NCI-H146 treated with DMSO at 0.1 percent for 48 hours (cell line): ENCODE measurements around the gene CHRNA9.

Source experiments
- DNase-seq: peaks from one replicate; lab custom pipeline; 2025; ENCODE audit not compliant: unreplicated experiment; lab: John Stamatoyannopoulos, UW

Gene CHRNA9

GRCh38 chr4:40308528-40309122 is 26.5 kb upstream of the CHRNA9 start:
- no peak for DNase-seq

DNA sequence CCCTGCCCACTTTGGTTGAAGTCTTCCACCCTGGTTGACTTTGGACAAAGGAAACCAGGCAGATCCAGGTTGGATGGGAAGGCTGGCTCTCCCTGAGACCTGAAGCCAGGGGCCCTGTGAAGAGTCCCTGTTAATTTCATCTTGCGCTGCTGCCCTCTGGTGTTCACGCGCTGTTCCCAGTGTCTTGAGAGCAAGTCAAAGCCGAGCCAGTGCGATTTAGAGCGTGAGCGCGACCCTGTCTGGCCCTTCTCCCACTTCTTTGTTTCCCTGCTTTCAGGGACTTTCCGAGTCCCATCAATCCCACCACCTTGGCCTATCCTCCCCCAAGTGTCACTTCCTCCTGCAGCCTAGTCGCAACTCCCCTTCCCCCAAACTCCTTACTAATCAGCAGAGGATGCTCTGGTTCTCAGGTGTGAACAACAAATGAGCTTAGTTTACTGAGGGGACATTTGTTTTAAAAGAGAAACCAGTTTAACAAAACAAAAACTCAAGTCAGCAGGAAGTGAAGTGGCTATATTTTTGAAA is 25.8 kb upstream of the CHRNA9 start:
- DNase-seq, result no peak

DNA sequence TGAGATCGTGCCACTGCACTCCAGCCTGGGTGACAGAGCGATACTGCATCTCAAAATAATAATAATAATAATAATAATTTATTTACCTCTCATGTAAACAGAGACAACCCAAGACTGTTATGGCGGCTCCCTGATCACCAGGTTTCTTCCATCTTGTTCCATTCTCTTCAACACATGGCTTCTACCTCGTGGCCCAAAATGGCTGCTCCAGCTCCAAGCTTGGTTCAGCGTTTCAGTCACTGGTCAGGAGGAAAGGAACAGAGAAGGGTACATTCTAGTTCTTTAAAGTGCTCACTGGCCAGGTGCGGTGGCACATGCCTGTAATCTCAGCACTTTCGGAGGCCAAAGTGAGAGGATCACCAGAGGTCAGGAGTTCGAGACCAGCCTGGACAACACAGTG is 24.9 kb upstream of the CHRNA9 start:
- no peak for DNase-seq

DNA sequence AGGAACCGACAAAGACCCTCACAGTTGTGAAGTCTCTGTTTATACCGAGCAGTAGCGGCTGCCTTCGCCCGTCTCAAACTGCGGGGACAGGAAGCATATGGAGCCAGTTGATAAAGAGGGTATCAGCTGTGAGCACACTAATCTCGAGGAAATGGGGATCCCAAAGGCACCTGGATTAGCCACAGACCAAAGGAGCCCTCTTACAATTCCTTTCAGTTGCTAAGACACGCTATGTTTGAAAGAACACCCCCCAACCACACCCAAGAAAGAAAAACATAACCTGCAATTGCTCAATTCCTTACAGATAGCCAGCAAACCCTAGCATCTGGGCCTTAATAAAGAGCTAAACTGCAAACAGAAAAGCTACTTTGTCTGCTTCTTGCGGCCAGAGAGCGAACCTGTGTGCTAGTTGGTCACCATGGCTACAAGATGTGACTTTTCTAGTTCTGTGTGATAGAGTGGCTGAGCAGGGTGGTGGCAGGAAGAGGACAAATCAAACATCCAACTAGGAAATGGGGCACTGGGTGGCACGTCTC is 23.3 kb upstream of the CHRNA9 start:
- DNase-seq, result no peak

DNA sequence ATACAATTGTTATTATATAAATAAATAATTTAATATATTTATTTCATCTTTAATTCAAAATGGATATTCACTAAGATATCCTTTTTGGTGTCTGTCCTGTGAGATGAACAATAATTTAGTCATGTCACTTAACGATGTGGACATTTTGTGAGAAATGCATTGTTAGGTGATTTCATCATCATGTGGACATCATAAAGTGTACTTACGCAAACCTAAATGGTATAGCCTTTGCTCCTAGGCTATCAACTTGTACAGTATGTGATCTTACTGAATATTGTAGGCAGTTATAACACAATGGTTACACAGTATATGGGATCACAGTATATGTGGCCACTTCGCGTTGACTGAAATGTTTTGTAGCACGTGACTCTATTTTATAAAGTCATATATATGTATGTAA is 20.2 kb upstream of the CHRNA9 start:
- DNase-seq, result no peak

GRCh38 chr4:40316333-40316781 is 18.8 kb upstream of the CHRNA9 start:
- no peak for DNase-seq

DNA sequence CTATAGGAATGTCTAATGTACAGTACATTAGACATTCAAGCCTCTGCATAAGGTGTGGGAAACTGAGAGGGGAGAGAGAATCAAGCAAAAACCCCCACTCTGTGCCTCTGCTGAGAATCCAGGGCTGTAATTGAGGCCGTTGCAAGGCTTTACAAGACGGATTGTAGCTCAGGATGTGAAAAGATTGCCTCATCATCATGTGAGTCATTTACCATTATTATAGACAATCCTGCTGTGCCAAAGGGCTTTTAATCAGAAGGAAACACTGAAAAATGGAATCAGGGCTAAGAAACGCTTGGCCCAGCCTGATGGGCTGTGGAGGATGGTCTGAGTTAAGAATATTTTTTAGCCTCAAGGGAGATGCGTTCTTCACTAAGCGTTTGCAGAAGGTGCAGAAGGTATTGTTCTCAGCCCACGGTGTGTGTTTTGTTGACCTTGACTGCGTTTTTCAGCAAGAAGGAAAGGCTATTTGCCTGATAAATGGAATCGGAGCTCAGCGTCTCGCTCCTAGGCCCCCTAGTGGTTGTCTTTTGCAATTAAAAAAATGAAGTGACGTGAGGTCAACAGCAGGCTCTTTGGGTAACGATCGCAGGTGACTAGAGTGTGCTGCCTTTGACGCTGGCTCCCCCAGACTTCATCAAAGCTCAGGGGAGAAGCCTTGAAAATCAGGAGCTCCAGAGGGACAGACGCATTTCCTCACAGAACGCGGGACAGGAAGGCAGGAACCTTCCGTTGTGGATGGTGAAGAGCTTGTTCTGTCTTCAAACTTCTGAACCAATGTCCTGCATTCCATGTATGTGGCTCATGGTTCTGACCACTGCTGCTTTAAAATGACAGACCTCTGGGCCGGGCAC is 18.1 kb upstream of the CHRNA9 start:
- DNase-seq, result no peak

GRCh38 chr4:40317916-40318658 is 17.0 kb upstream of the CHRNA9 start:
- DNase-seq, result no peak

- DNase-seq, result peak; percentile 50
Observed at GRCh38 chr4:40321574-40322275, 13.4 kb upstream of the CHRNA9 start.

GRCh38 chr4:40322811-40323210 is 12.3 kb upstream of the CHRNA9 start:
- DNase-seq, result no peak

GRCh38 chr4:40323866-40324265 is 11.3 kb upstream of the CHRNA9 start:
- DNase-seq, result no peak

GRCh38 chr4:40325406-40326019 is 9.6 kb upstream of the CHRNA9 start:
- DNase-seq, result peak; percentile 41

DNA sequence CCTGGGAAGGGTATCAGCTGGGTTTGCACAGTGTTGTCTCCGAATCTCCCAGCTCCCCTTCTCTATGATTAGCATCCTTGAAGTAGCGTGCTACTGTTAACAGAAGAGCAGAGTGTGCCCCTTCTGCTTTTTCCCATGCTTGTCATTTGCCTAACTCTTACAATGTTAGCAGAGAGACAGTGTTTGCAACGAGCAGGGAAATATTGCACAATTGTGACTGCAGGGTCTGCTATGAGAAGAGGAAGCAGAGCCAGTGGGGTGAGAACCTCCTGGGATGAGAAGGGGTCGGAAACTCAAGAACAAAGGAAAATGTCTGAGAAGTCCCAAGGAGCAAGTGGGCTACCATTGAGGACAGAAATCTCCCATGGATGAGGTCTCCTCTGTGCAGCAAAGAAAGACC is 7.8 kb upstream of the CHRNA9 start:
- DNase-seq, result no peak

DNA sequence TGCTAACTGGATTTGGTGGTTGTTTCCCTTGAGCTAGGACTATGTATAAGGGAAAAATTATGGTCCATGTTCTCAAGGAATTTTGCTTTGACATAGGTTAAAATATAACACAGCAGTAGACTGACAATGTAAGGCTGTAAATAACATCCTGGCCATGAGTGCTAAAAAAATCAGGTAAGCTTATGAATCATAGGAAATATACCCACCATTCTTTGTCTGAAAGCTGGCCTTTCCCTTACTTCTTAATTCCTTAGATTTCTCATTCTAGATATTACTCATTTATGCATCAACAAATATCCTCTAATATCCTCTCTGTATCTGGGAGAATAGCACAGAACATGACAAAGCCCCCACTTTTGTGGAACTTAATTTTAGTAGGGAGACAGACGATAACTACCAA is 6.8 kb upstream of the CHRNA9 start:
- no peak for DNase-seq

DNA sequence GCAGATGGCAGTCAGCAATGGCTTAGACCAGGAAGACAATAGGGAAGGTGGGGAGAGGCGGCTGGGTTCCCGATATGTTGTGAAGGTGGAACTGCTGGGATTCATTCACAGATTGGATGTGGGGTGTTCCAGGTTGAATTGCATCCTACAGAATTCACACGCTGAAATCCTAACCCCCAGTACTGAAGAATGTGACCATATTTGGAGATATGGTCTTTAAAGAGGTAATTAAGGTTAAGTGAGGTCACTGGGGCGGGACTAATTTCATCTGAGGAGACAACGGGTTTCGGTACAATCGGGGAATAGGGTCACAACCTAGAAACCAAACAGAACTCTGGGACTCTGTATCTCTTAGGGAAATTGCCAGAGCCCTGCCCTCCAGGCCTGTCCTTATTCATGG is 5.3 kb upstream of the CHRNA9 start:
- no peak for DNase-seq

DNA sequence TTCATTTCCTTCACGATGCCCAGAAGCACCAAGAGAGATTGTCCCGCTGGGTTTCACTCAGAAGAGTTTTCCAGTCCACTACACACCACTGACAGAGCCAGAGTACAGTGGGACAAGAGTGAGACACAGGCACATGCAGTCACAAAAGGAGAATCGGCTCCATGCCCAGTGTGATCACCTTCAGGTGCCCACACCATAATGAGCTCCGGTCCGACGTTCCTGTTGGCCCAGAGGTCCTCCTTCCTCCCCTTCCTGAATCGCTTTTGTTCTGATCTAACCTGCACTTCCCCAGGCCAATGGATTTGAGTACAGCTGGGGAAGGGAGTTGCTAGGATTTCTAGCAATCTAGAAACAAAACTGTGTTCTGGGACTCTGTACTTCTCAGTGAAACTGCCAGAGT is 4.6 kb upstream of the CHRNA9 start:
- no peak for DNase-seq

- no peak for DNase-seq
Observed at GRCh38 chr4:40331101-40331745, 3.9 kb upstream of the CHRNA9 start.

DNA sequence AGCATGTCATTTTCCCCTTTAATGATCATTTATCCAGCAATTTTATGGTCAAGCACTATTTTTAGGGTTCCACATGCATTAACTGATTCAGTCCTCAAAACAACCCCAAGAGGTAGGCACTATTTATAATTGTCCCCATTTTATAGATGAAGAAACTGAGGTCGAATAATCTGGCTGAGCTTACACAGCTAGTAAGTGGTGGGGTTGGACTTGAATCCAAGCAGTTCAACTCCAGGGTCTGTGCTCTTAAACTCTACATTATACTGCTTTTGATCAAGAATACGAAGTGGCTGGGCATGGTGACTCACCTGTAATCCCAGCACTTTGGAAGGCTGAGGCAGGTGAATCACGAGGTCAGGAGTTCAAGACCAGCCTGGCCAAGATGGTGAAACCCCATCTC is 3.2 kb upstream of the CHRNA9 start:
- no peak for DNase-seq

DNA sequence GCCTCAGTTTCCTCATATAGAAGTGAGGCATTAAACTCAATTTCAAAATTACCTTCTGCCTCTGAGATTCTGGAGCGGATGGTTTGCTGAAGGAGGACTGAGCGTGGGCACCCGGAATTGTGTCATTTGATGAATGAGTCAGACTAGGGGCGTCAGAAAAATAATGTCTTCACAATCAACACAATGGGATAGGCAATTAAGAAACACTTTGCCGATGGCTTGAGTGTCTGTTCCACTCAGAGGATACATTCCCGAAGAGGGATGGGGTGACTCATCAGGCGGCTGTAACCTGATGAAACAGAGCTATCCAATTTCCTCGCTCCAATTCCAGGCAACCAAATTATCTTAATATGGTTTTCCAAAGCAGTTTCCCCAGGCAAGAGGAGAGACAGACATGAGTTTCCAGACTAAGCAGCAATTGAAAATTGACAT is 1.2 kb upstream of the CHRNA9 start:
- peak; percentile 46 for DNase-seq

DNA sequence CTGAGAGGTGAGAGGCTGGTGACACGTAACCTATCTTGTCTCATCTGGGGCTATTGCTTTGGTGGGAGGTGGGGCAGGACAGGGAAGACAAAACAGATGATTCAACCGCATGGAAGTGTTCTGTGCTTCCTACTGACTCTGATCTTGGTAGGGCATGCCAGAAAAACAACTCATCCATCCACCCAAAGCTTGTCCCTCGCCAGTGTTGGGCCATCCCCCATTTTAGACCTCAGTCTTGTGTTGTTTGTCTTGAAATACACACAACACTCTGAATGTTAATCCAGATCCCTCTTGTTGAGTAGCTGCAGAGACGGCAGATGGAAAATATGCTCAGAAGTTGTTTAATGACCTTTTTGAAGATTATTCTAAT is 377 bp downstream of the CHRNA9 start:
- no peak for DNase-seq
